Renal pelvis (tissue), 12 donors: ENCODE data around the gene UNC5B. TPM values are rescaled to one million over a fixed set of nuclear protein-coding genes. Genes with fewer than 3 reads are reported as not detected.

Experiments used
- DNase-seq: peaks from one replicate; pipeline ENCODE4 v3.0.0-alpha.2; 2013
- long read RNA-seq, 16 experiments: transcript quantifications; one replicate each; lab custom pipeline, GENCODE V29; 2026
- polyA plus RNA-seq, 3 donors: library from polyadenylated mRNA; unstranded; fragments of 120-200 nt; gene quantifications; one replicate each; pipeline ENCODE4 v1.2.1, GENCODE V29; 2013; ENCODE audit not compliant: insufficient read length in 3 of 3

UNC5B gene
- 10 to 100 TPM; 41.4 to 57.0 (median 50.2) TPM for polyA plus RNA-seq
- long read RNA-seq, donor 1, full-length matches to known transcripts = 1 of 17 reads
- long read RNA-seq, donor 1, partial matches to known transcripts = 16 of 17 reads
- long read RNA-seq, donor 1, other reads (novel, unspliced or antisense) = 0 of 17 reads
- long read RNA-seq, donor 2, full-length matches to known transcripts = 4 of 39 reads
- long read RNA-seq, donor 2, partial matches to known transcripts = 35 of 39 reads
- long read RNA-seq, donor 2, other reads (novel, unspliced or antisense) = 0 of 39 reads
- long read RNA-seq, donor 3, full-length matches to known transcripts = 2 of 25 reads
- long read RNA-seq, donor 3, partial matches to known transcripts = 23 of 25 reads
- long read RNA-seq, donor 3, other reads (novel, unspliced or antisense) = 0 of 25 reads
- long read RNA-seq, donor 4, full-length matches to known transcripts = 1 of 18 reads
- long read RNA-seq, donor 4, partial matches to known transcripts = 17 of 18 reads
- long read RNA-seq, donor 4, other reads (novel, unspliced or antisense) = 0 of 18 reads
- long read RNA-seq, donor 5, partial matches to known transcripts = 6 of 6 reads
- long read RNA-seq, donor 5, other reads (novel, unspliced or antisense) = 0 of 6 reads
- long read RNA-seq, donor 6, full-length matches to known transcripts = 4 of 4 reads
- long read RNA-seq, donor 6, partial matches to known transcripts = 0 of 4 reads
- long read RNA-seq, donor 6, other reads (novel, unspliced or antisense) = 0 of 4 reads
- long read RNA-seq, donor 7, full-length matches to known transcripts = 2 of 39 reads
- long read RNA-seq, donor 7, partial matches to known transcripts = 30 of 39 reads
- long read RNA-seq, donor 7, other reads (novel, unspliced or antisense) = 7 of 39 reads
- long read RNA-seq, donor 8, full-length matches to known transcripts = 1 of 7 reads
- long read RNA-seq, donor 8, partial matches to known transcripts = 6 of 7 reads
- long read RNA-seq, donor 8, other reads (novel, unspliced or antisense) = 0 of 7 reads
- long read RNA-seq, donor 9, full-length matches to known transcripts = 2 of 45 reads
- long read RNA-seq, donor 9, partial matches to known transcripts = 43 of 45 reads
- long read RNA-seq, donor 9, other reads (novel, unspliced or antisense) = 0 of 45 reads
- long read RNA-seq, donor 10, full-length matches to known transcripts = 1 of 8 reads
- long read RNA-seq, donor 10, partial matches to known transcripts = 7 of 8 reads
- long read RNA-seq, donor 10, other reads (novel, unspliced or antisense) = 0 of 8 reads
- long read RNA-seq, donor 11, partial matches to known transcripts = 0 of 5 reads
- long read RNA-seq, donor 11, other reads (novel, unspliced or antisense) = 5 of 5 reads
- long read RNA-seq, donor 12, full-length matches to known transcripts = 5 of 53 reads
- long read RNA-seq, donor 12, partial matches to known transcripts = 48 of 53 reads
- long read RNA-seq, donor 12, other reads (novel, unspliced or antisense) = 0 of 53 reads
- long read RNA-seq, donor 13, partial matches to known transcripts = 9 of 9 reads
- long read RNA-seq, donor 13, other reads (novel, unspliced or antisense) = 0 of 9 reads
- long read RNA-seq, donor 14 = 0 reads
- long read RNA-seq, donor 15, full-length matches to known transcripts = 3 of 29 reads
- long read RNA-seq, donor 15, partial matches to known transcripts = 26 of 29 reads
- long read RNA-seq, donor 15, other reads (novel, unspliced or antisense) = 0 of 29 reads
- long read RNA-seq, donor 16, full-length matches to known transcripts = 1 of 8 reads
- long read RNA-seq, donor 16, partial matches to known transcripts = 7 of 8 reads
- long read RNA-seq, donor 16, other reads (novel, unspliced or antisense) = 0 of 8 reads

DNA sequence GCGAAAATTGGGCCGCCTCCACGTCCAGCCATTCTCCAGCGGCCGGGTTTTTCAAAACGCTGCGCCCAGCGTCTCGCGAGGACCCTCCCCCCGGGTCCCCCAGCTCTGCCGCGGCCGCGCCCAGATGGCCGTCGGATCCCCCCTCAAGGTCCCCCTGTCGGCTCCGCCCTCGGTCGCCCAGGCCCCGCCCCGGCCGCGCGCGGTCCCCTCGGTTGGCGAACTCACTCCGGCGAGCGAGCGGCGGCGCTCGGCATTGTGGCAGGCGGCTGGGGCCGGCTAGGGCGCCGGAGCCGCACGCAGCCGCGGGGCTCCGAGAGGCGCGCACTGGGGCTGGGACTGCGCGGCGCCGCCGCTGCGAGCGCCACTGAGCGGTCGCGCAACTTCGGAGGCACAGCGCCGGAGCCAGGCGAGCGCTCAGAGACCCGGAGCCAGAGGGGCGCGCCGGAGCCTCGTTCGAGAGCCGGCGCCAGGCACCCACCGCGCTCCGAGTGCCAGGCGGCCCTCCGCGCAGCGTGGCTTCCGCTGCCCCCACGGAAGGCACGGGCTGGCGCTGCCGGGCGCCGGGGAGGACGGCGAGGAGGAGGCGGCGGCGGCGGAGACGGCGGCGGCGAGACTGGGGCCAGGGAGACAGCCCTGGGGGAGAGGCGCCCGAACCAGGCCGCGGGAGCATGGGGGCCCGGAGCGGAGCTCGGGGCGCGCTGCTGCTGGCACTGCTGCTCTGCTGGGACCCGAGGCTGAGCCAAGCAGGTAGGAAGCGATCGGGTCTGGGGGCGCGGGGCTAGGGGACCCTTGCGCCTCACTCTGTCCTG lies at the start of gene UNC5B:
Gene UNC5B, plus strand, starts transcription at position 253 of the 809 bp plus-strand sequence. Its CDS starts 416 bp downstream, at position 669.
- DNase-seq = peak; percentile 95

- no peak for DNase-seq
These were observed 38.9 kb upstream of the UNC5B start for GRCh38 chr10:71173466-71173865.

DNA sequence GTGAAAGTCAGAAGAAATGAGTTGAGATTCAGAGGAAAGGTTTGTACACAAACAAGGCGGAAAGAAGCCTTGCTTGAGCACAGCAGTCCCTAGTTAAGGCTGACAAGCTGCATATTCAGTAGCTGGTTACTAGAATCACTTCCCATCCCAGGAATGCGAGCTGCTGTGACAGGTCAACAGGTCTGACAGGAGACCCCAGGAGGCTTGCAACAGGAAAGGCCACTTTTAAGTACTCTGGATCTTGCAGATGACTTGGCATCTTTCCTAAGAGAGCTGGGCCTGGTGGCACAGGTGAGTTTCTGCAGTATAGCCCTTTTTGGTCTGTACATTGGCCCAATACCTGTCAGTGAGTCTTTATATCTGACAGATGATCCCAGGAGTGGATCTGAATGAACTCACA lies 35.7 kb upstream of the UNC5B start:
- no peak for DNase-seq

DNA sequence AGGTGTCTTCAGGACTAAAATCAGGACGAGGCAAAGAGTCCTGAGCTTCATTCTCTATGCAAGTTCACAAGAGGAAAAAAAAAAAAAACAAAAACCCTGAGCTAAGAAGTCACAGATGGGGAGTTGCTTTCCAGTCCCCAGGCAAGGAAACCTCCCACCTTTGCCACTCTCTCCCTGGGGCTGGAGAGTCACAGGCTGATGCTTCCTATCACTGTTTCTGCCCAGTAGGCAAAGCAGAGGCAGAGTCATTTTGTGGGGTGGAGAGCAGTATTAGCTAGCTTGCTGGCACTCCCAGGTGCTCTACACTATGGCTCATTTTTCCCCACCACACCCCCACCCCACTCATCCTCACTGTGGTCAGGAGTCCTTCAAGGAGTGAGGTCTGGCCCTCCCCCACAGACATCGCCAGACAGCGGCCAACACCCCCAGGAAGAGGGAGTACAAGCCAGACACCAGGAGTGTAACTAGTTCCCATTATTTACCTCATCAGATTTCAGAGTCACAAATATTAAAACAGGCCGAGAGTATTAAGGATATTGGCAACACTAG lies 34.6 kb upstream of the UNC5B start:
- peak; percentile 43 for DNase-seq

DNA sequence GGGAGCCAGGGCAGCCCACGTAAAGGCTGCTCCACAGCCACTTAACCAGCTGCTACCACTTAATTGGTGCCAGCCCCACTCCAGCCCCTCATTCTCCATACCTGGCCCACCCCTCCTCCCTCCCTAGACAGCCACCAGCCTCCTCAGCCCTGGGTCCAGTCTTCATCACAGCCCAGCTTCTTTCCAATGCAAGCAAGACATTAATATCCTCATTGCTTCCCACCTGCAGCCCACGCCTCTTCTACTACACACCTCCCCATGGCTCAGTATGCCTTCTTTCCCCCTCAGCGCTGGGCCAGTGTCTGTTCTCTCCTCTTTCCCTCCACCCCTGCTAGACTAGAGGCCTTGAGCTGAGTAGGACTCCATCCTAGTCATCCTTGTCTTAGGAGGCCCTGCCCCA lies 33.5 kb upstream of the UNC5B start:
- DNase-seq = no peak

GRCh38 chr10:71179382-71179781 lies 33.0 kb upstream of the UNC5B start:
- no peak for DNase-seq

DNA sequence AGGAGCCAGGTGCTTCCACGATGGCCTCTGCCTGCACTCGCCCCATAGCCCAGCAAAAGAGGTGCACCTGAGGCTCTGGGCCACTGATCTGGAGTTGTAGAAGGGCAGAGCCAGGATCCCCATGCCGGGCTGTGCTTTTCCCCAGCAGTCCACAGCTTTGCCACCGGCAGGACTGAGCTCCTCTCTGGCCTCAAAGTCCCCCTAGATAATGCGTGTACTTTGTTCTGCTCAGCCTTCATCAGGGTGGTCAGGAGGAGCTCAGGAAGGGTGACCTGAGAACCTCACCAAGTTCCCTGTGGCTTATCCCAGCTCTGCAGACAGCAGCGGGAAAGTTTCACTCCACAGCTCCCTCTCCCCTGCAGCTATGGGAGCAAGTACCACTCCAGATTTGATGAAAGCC lies 27.9 kb upstream of the UNC5B start:
- DNase-seq = no peak

- DNase-seq = no peak
These were observed 27.2 kb upstream of the UNC5B start for GRCh38 chr10:71185209-71185608.

DNA sequence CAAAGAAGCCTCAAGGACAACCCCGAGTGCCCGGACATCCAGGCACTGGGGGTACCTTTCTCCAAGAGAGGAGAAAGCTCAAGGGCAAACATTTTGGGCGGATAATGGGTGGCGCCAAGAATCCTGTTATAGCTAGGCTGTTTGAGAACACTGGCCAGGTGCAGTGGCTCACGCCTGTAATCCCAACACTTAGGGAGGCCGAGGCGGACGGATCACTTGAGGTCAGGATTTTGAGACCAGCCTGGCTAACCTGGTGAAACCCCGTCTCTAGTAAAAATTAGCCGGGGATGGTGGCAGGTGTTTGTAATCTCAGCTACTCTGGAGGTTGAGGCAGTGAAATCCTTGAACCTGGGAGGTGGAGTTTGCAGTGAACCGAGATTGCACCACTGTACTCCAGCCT lies 25.2 kb upstream of the UNC5B start:
- no peak for DNase-seq

GRCh38 chr10:71187600-71187999 lies 24.8 kb upstream of the UNC5B start:
- no peak for DNase-seq

DNA sequence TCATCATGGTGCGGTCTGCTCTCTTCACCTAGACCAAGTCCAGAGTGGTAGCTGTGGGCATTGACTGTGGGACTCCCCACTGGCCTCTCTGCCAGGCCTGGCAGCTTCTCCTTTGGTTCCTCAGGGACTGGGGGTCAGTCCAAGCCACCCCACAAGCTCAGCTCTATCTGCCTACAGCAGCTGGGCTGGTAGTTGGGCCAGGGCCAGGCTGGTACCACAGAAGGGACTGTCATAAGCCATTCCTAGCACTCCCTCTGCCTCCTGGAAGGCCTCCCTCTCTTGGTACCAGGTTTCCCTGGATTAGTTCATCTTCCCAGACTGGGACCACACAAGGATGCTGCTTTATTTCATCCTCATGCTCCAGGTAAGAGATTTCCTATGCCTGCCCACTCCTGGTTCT lies 24.2 kb upstream of the UNC5B start:
- DNase-seq = no peak

DNA sequence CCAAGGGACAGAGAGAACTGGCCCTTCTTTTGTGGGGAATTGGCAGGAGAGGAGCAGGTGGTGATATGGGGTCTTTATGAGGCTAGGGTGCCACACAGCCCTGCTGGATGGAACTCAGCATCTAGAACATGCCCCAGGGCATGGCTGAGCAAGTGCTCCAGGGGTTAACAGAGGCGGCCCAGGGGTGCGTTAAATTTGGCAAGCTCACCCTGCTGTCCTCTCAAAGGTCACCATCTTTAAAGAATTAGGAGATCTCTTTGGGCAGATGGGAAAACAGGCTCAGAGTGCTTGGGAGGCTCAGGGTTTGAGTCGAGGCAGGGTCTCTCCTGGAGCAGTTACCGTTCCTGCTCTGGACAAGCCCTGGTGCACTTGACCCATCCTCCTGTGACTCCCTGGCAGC lies 21.4 kb upstream of the UNC5B start:
- DNase-seq = no peak

DNA sequence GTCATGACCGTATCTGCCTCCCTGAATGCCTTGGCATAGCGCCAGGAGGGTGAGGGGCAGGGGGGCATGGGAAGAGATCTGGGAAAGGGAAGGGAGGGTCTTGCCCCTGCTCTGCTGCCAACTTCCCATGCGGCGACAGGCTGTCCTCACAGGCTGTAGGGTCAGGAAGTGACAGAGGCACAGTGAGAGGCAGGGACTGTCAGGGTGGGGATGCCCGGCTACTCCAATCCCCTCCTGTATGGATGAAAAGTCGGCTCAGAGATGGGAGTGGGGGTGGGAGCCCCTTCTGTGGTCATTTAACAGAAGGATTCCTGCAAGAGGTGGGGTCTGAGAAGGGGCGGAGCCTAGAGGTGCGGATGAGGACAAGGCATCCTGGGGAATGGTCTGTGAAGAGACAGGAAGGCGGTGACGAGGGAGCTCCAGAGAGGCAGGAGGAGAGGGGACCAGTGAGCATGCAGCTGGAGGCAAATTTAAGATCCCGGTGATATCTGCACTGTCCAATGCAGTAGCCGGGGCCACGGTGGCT lies 20.8 kb upstream of the UNC5B start:
- no peak for DNase-seq

GRCh38 chr10:71193516-71193915 lies 18.9 kb upstream of the UNC5B start:
- DNase-seq = no peak

DNA sequence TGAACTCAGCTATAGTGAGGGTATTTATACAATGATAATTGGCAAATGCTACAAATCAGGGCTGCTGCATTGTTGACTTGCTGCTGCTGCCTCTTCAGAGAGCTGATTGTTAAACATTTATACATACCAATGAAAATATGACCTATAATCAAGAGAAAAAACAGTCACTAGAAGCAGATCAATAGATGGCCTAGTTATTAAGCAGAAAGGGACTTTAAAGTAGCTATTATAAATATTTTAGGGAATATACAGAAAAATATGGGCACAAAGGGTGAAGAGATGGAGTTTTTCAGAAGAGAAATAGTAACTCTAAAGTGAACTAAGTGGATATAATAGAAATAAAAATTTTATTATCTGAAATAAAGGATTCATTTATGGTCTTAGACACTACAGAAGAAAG lies 14.4 kb upstream of the UNC5B start:
- no peak for DNase-seq

DNA sequence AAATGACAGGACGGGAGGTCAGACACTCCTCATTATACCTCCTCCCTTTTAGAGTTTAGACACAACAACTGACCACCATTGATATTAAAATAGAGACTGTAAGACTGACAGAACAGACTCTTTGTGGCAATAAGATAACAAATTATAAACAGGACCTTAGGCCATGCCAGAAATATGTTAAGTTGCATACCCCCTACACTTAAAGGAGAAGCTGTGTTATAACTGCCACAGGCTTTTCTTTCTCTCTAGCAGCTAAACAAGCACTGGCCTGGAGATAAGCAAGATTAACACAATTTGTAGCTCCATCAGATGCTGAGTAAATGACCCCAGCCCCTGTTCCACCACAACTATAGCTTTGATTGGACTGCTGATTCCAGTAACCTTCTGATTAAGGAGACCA lies 10.5 kb upstream of the UNC5B start:
- DNase-seq = no peak

GRCh38 chr10:71202314-71202713 lies 10.1 kb upstream of the UNC5B start:
- no peak for DNase-seq

- DNase-seq = no peak
These were observed 9.2 kb upstream of the UNC5B start for GRCh38 chr10:71203124-71203523.

DNA sequence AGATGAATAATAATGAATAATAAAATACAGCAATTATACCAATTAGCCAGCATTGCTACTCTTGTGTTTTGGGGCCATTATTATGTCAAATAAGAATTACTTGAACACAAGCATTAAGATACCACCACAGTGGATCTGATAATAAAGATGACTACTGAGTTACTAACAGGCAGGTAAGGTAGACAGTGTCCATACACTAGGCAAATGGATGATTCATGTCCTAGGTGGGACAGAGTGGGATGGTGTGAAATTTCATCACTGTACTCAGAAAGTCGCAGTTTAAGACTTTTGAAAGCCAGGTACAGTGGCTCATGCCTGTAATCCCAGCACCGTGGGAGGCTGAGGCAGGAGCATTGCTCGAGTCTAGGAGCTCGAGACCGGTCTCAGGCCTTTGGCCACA lies 8.7 kb upstream of the UNC5B start:
- no peak for DNase-seq
